GM19043 (cell line): ENCODE results near the gene ANP32A.

Source experiments
- ATAC-seq: cut with Tn5 transposase; IDR thresholded peaks from one replicate; pipeline ENCODE4 v1.9.1; 2021; ENCODE audit warnings: low read depth; ENCODE audit not compliant: unreplicated experiment

ANP32A gene

DNA sequence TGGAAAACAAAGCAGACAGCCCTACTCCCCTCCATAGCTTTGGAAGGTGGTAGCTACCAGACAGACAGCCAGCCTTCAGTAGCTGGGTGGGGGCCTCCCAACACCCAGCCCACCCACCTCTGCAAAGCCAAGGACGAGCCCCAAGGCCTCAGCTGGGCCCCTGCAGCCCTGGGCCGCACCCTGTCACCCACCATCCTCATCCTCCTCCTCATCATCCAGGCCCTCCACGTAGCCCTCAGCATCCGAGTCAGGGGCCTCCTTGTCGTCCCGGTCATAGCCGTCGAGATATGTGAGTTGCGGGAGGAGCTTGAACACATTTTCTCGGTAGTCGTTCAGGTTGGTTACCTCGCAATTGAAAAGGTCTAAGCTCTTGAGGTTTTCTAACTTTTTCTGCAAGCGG is 36.5 kb downstream of the ANP32A start:
- no peak for ATAC-seq

DNA sequence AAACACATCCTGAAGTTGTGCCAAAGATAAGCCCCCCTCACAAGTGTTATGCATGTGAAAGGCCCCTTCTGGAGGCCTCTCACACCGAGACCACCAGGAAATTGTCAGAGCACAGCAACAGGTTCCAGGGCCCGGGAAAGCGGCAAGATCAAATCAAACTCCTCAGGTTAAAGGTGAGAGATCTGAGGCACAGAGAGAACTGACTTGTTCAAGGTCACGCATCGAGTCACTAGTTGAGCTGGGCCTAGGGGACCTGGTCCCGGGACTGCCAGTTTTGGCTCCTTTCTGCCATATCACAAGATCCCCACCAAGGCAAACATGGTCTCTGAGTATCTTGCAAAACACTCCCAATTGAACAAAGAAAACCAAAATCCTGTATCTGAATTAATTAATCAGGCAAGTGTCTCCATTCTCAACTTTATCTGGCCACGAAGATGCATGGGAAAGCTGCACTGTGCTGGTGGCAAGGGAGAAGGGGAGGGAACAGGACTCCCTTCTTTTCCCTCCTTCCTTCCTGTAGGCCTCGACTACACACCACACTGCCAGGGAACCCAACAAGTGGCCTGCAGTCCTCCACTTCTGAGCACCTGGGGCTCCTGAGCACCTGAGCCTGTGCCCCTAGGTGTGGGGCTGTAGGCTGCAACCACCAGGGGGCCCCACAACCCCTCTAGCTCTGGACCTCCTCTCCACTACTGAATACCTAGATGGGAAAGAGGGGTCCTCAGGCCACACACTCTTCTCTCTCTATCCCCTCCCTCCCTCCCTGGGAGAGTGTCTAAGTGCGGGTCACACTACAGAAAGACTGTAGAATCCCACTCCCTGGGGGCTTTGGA is 37.3 kb downstream of the ANP32A start:
- no peak for ATAC-seq

DNA sequence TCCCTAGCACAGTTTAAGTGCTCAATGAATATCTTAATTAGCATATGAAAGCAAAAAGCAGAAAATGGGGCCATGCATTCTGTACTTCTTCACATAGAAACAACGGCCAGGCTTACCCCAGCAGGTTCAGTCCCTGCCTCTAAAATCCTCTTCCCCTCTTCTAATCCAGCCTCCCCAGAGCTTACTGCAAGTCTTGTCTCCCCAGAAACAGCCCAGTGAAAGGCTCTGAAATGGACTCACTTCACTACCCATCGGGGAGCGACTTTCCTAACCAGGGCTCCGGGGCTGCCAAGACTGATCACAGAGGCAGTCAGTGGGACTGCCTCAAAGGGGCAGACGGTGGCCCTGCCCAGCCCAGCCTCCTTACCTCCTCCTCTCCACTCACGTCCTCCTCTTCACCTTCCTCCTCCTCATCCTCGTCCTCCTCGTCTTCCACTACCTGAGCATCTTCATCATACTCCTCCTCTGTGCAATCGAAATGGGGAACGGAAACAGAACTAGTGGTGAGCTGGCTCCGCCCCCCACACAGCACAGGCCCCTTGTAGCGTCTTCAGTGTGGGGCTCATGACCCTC is 38.0 kb downstream of the ANP32A start:
- no peak for ATAC-seq

DNA sequence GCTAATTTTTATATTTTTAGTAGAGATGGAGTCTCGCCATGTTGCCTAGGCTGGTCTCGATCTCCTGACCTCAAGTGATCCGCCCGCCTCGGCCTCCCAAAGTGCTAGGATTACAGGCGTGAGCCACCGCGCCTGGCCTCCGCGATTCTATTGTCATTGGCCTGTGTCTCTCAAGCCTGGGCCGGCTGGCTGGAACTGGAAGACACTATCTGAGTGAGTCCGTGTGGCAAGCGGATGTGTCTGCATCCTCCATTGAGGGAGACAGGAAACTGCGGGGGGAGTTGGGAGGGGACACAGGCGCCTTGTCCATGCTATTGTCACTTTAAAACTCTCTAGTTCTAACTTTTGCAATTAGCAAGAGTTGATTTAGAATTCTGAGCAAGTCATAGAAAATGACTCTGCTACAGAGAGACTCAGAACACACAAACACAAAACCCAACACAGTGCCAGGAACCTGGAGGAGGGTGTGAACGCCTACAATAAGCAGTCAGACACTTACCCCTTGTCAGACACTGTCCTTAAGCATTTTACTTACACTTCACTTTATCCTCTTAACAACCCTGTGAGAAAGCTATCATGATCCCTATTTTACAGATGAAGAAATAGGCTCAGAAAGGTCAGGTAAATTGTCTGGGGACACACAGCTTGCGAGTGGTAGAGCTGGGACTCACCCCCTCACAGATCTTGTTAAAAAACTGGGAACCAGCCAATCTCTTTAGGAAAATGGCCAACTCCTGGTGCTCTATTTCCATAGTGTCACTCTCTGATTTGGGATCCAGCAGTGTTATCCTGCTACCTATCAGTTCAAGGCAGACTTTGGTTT is 38.7 kb downstream of the ANP32A start:
- ATAC-seq: no peak

DNA sequence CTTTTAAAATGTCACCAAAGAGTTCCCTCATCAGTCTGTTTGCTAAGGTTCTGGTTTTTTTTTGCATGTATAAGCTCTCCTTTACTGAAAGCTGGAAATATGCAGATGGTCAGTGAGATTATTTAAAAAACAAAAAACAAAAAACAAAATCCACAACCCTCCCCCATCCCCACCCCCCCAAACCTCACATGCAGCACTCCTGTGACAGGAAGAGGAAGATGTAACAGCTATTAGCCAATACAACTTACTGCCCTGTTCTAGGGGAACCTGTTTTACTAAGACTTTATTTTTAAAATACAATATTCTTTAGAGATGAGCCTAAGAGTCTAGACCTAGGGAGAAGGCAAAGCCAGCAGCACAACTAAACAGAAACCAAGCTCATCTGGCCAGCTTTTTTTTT is 39.5 kb downstream of the ANP32A start:
- ATAC-seq: no peak

DNA sequence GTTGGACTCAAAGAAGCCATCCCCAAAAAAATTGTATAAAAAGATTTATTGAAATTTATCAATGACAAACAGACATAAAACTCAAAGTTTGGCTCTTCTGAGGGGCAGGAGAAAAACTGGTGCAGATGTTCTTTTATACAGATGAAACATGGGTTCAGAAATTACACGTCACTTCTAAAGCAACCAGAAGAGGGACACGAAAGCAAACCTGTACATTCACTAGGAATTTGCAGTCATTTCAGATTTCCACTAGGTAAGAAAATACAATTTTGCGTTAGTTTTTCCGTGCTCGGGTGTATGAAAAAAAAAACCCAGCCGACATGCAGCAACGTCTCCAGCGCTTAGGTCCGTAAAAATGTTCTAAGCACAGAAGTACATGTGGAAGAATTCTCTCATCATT is 41.8 kb downstream of the ANP32A start:
- ATAC-seq: no peak

DNA sequence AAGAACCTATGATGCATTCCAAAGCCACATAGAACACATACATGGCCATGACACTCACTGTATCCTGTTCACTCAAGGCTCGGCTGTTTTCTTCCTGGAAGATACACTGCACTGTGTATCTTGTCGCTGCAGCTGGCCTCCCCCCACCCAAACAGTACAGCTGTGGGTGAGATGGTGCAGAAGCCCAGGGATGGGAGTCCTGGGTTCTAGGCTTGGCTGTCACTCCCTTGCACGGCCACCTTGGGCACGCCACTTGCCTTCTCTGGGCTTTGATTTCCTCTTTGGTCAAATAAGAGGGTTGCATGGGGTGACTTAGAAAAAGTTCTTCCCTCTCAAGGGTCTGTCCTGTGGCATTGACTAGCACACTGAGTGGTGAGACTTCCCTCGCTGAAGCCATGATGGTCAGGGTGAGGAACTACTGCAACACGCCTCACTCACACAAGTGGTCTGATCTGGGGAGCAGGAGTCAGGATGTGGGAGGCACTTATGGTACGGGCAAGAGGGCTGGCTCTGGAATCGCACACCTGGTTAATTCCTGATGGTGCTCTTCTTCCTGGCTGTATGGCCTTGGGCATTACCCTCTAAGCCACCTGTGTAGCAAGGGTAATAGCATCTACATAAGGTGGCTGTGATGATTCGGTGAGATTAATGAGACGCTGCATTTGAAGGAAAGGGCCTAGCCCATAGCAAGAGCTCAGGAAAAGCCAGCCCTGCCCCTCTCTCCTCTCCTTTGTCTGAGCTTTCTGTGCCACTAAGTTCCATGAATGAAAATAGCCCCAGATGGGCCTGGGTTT is 44.0 kb downstream of the ANP32A start:
- ATAC-seq: no peak

DNA sequence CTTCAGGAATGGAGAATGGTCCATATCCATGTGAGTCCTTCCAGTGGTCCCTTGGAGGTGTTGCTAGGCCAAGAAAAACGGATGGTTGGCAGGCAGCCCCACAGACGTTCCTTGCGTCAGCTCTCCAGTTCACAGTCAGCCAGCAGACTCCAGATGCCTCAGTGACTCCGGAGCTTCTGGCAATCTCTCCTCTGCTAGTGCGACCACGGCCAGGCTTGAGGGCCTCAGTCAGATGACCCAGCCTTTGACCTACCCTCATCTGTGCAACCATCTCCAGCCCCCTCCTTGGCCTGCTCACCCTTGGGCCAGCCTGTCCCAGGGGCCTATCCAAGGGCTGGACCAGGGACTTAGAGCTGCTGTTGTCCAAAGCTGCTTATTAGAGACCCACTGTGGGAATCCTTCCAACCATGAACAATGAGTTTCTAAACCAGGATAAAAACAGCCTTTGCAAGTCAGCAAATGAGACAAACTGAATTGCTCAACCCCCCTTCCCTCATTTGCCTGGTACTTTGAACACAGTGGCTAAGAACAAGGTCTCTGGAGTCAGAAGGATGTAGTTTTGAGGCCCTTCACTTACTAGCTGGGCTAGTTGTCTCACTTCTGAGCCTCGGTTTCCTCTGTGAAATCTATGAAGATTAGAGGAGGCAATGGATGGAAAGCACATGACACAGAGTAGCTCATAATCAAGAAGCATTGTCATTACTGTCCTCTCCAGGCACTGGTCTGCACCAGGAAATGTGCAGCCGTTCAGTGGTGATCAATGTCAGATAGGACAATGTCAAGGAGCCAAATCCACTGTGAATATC is 44.8 kb downstream of the ANP32A start:
- ATAC-seq: no peak

DNA sequence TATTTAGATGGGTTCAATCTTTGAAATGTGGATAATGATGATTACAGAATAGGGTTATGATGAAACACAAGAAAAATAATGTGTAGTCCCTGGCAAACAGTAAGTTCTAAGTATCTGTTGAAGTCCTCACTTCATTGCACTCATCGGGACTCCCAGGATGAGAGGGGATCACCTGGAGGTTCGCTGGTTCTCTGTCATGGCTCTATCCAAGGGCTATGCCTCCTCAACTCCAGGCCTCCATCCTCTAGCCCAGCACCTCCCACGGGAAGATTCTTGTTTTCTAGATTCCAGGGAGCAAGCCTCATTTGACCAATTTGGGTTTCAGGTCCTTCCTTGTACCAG is 45.5 kb downstream of the ANP32A start:
- no peak for ATAC-seq

DNA sequence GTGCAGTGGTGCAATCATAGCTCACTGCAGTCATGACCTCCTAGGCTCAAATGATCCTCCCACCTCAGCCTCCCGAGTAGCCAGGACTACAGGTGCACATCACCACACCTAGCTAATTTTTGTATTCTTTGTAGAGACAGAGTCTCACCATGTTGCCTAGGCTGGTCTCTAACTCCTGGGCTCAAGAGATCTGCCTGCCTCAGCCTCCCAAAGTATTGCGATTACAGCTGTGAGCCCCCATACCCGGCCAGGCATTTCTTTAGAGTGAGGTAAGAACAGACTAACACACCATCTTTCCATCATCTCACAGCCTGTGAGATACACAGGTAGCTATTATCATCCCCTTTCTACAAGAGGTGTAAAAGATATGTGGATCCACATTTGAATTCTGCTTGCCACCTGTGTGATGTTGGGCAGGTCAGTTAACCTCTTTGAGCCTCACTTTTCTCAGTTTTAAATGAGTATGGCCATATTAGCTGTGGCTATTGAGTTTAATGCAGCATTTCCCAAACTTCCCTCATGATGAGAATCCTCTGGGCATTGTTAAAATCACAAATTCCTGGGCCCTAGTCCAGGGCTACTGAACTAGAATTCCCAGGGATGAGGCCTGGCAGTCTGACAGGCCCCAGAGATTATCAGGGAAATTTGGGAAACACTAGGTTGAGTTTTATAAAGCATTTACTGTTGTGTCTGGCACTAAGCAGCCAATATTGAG is 46.0 kb downstream of the ANP32A start:
- ATAC-seq: no peak

DNA sequence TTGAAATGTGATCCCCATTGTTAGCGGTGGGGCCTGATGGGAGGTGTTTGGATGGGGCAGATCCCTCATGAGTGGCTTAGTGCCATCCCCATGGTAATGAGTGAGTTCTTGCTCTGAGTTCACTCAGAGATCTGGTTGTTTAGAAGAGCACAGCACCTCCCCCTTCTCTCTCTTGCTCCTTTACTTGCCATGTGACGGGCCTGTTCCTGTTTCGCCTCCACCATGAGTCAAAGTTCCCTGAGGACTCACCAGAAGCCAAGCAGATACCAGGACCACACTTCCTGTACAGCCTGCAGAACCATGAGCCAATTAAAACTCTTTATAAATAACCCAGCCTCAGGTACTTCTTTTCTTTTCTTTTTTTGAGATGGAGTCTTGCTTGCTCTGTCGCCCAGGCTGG is 46.6 kb downstream of the ANP32A start:
- no peak for ATAC-seq

DNA sequence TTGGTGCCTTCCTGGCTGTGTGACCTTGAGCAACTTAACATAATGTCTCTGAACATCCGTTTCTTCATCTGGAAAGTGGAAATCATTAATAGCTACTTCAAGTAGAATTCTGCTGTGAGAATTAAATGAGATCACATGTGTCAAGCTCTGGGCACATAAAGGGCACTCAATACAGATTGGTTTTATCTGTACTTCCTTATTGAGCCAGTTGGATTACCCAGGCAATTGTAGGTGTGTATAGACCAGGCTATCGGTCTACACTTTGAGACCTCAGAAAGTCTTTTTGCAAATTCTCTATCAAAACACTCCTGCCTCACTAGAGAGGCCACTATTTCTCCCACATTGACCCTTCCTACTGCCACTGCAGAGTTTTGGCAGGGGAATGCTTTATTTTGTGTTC is 47.7 kb downstream of the ANP32A start:
- ATAC-seq: no peak

DNA sequence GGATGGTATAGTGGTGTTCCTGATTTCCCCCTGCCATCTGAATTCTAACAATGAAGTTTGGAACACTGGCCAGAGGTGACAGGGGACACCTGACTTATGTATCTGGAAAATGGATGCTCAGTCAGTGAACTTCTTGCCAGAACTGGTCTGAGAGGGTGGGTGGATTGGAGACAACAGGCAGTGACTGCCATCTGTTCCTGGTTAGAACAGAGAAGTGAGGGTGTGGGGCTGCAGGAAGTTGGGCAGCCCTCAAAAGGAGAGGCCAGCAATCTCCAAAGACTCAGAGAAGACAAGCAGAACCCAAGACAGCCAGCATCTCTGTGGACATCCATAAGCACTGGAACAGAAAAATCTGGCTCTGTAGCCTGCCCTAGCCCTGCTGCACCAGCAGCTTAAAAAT is 50.5 kb downstream of the ANP32A start:
- no peak for ATAC-seq

DNA sequence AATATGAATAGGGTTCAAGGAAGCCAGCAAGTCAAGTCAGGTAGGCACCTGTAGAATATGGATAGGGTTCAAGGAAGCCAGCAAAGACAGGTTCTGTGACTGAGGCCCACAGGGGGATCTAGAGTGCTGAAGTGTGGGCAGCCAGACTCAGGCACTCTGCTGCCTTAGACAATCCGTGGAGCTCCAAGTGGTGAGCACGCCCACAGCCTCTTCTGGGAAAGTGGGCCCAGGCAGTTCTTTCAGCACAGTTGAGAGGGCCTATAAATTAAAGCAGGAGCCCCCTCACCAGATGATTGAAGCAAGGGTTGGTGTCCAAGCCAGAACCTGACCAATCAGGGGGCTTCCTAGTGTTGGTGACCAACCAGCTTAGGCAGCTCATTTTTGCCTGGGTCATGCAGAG is 51.0 kb downstream of the ANP32A start:
- ATAC-seq: no peak

DNA sequence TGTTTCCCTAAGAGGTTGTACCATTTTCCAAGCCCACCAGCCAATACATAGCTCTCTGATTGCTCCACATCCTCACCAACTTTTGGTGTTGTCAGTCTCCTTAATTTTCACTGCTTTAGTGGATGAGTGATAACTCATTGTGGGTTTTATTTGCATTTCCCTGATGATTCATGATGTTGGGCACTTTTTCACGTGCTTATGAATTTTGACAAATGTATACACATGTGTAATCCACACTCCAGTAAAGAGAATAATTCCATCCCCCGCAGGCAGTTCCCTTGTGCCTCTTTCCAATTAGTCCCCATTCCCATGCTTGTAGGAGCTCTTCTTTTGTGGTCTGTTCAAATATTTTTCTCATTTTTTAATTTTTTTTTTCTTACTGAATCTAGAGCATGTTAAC is 52.4 kb downstream of the ANP32A start:
- no peak for ATAC-seq

DNA sequence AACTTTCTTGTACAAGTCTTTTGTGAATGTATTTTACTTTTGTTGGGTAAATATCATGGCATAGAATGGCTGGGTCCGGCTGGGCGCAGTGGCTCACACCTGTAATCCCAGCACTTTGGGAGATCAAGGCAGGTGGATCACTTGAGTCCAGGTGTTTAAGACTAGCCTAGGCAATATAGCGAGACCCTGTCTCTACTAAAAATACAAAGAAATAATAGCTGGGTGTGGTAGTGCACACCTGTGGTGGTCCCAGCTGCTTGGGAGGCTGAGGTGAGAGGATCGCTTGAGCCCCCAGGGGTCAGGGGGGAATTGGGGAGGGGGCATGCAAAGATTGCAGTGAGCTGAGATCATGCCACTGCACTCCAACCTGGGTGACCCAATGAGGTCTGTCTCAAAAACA is 52.9 kb downstream of the ANP32A start:
- no peak for ATAC-seq

DNA sequence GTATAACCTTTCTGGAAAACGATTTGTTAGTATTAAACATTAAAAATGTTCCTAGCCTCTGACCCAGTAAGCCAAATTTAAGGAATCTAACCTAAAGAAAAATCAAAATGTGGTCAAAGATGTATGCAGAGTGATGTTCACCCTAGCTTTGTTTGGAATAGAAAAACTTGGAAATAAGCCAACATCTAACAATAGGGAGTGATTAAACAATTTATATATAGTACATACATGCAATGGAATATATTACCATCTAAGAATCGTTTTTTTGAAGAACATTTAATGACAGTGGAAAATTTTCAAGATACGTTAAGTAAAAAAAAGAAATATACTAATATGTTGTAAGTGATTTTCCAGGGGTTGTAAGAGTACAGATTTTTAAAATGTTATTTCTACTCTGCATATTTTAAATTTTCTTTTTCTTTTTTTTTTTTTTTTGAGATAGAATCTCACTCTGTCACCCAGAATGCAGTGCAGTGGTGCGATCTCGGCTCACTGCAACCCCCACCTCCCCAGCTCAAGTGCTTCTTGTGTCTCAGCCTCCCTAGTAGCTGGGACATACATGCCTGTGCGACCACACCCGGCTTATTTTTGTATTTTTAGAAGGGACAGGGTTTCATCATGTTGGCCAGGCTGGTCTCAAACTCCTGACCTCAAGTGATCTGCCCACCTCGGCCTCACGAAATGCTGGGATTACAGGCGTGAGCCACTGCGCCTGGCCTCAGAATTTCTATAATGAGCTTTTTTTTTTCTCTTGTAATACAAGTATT is 54.9 kb downstream of the ANP32A start:
- no peak for ATAC-seq

DNA sequence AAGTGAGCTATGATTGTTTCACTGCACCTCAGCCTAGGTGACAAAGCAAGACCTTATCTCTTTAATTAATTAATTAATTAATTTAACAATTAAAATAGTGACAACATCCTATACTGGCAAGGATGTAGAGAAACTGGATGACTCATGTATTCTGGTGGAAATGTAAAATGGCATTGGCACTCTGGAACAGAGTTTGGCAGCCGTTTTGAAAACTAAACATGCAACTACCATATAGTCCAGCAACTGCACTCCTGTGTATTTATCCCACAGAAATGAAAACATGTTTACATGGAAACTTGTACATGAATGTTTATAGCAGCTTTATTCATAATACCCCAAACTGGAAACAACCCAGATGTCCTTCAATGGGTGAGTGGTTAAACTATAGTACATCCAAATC is 56.6 kb downstream of the ANP32A start:
- no peak for ATAC-seq

DNA sequence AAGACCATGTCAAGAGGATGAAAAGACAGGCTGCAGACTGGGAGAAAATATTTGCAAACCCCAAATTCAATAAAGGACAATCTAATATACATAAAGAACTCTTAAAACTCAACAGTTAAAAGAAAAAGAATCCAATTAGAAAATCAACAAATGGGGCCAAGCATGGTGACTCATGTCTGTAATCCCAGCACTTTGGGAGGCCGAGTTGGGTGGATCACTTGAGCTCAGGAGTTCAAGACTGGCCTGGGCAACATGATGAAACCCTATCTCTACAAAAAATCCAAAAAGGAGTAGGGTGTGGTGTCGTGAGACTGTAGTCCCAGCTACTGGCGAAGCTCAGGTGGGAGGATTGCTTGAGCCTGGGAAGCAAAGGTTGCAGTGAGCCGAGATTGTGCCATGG is 57.6 kb downstream of the ANP32A start:
- no peak for ATAC-seq
